Loucy (cell line): ENCODE data around the gene MBD3.

Source experiments
- H2AFZ ChIP-seq: fragments of 200-600 bp; sonication (generic); 2 replicates; pipeline ENCODE4 v1.6.0; 2016; ENCODE audit warnings: antibody characterized with exemption, mild to moderate bottlenecking, low read length, moderate library complexity
- H3F3A ChIP-seq: fragments of 200-600 bp; 2 replicates; pipeline ENCODE4 v1.6.0; 2016; ENCODE audit warnings: antibody characterized with exemption, low read depth, mild to moderate bottlenecking
- H3K27me3 ChIP-seq: fragments of 200-600 bp; sonication (generic); 2 replicates; pipeline ENCODE4 v1.6.1; 2014; ENCODE audit warnings: low read length, mild to moderate bottlenecking; ENCODE audit not compliant: insufficient read depth, poor library complexity, severe bottlenecking
- H3K36me3 ChIP-seq: fragments of 200-600 bp; sonication (generic); 2 replicates; pipeline ENCODE4 v1.6.1; 2016; ENCODE audit warnings: low read length; ENCODE audit not compliant: insufficient read depth
- H3K4me1 ChIP-seq: fragments of 200-600 bp; sonication (generic); 2 replicates; pipeline ENCODE4 v1.5.1; 2014; ENCODE audit warnings: low read length, mild to moderate bottlenecking; ENCODE audit not compliant: insufficient read depth, poor library complexity, severe bottlenecking
- H3K4me2 ChIP-seq: fragments of 200-600 bp; sonication (generic); 2 replicates; pipeline ENCODE4 v1.6.0; 2014; ENCODE audit warnings: antibody characterized with exemption, low read length, low read depth, mild to moderate bottlenecking; ENCODE audit not compliant: poor library complexity, severe bottlenecking
- H3K4me3 ChIP-seq: fragments of 200-600 bp; sonication (generic); 2 replicates; pipeline ENCODE4 v1.5.1; 2014; ENCODE audit warnings: low read length, mild to moderate bottlenecking, mixed read lengths; ENCODE audit not compliant: poor library complexity, severe bottlenecking
- H3K79me2 ChIP-seq: fragments of 200-600 bp; sonication (generic); 2 replicates; pipeline ENCODE4 v1.6.1; 2014; ENCODE audit warnings: low read length; ENCODE audit not compliant: insufficient read depth
- H3K9ac ChIP-seq: fragments of 200-600 bp; sonication (generic); 2 replicates; pipeline ENCODE4 v1.6.0; 2014; ENCODE audit warnings: mild to moderate bottlenecking, low read depth, low read length, moderate library complexity; ENCODE audit not compliant: poor library complexity, severe bottlenecking
- H3K9me2 ChIP-seq: fragments of 200-600 bp; sonication (generic); replicated peaks from 2 replicates; pipeline ENCODE4 v1.6.1; 2016; ENCODE audit warnings: low read depth, low read length, mixed read lengths
- H3K9me3 ChIP-seq: fragments of 200-600 bp; sonication (generic); 2 replicates; pipeline ENCODE4 v1.6.1; 2014; ENCODE audit warnings: mild to moderate bottlenecking, antibody characterized with exemption, low read length, low read depth; ENCODE audit not compliant: insufficient read depth
- H4K20me1 ChIP-seq: fragments of 200-600 bp; sonication (generic); 2 replicates; pipeline ENCODE4 v1.6.0; 2014; ENCODE audit warnings: antibody characterized with exemption, low read length, mild to moderate bottlenecking; ENCODE audit not compliant: insufficient read depth, poor library complexity, severe bottlenecking
- CTCF ChIP-seq: fragments of 200-600 bp; sonication (generic); conservative IDR thresholded peaks from 2 replicates; pipeline ENCODE4 v1.5.1; 2014; ENCODE audit warnings: mild to moderate bottlenecking, antibody characterized with exemption, low read length
- EZH2phosphoT487 ChIP-seq: fragments of 200-600 bp; IDR thresholded peaks from 2 replicates; pipeline ENCODE4 v1.6.1; 2018; ENCODE audit warnings: antibody characterized with exemption, mild to moderate bottlenecking, moderate library complexity, borderline replicate concordance

The MBD3 gene

GRCh38 chr19:1620502-1620901, 27.8 kb upstream of the MBD3 start:
- Histone ChIP-seq H3K9ac (no peak overlapping the region), H2AFZ (no peak overlapping the region), H3K27me3 (no peaks in the 10 kb centered on the region), H3K79me2 (no peaks in the 10 kb centered on the region), H3K36me3 (peaks cover 92% of the 10 kb centered on the region; the same call in 1 of the 2 replicates), H3K4me1 (no peaks in the 10 kb centered on the region), H3K4me3 (no peak overlapping the region), H3K9me2 (no peaks in the 10 kb centered on the region), H4K20me1 (peaks cover 10% of the 10 kb centered on the region), H3K4me2 (no peak overlapping the region), H3K9me3 (no peaks in the 10 kb centered on the region), H3F3A (no peaks in the 10 kb centered on the region)
- TF ChIP-seq CTCF (no peak), EZH2phosphoT487 (no peak)

- H3K4me3 ChIP-seq = no peak overlapping the region
- no peaks in the 10 kb centered on the region for H3K79me2 ChIP-seq
- peaks cover 10% of the 10 kb centered on the region for H4K20me1 ChIP-seq
- TF ChIP-seq CTCF (no peak), EZH2phosphoT487 (no peak)
- peaks cover 92% of the 10 kb centered on the region; the same call in 1 of the 2 replicates for H3K36me3 ChIP-seq
- H3K9ac ChIP-seq = no peak overlapping the region
- no peaks in the 10 kb centered on the region for H3K4me1 ChIP-seq
- no peaks in the 10 kb centered on the region for H3K9me3 ChIP-seq
- H3F3A ChIP-seq = no peaks in the 10 kb centered on the region
- H2AFZ ChIP-seq = no peak overlapping the region
- no peaks in the 10 kb centered on the region for H3K27me3 ChIP-seq
- H3K4me2 ChIP-seq = no peak overlapping the region
- no peaks in the 10 kb centered on the region for H3K9me2 ChIP-seq
These were observed 27.0 kb upstream of the MBD3 start for GRCh38 chr19:1619703-1620102.

GRCh38 chr19:1619094-1619439, 26.4 kb upstream of the MBD3 start:
- no peaks in the 10 kb centered on the region for H3K9me3 ChIP-seq
- H3K4me2 ChIP-seq = no peak overlapping the region
- no peak overlapping the region for H3K9ac ChIP-seq
- no peak for TF ChIP-seq EZH2phosphoT487
- TF ChIP-seq CTCF = no peak
- peaks cover 92% of the 10 kb centered on the region; the same call in 1 of the 2 replicates for H3K36me3 ChIP-seq
- H3K79me2 ChIP-seq = no peaks in the 10 kb centered on the region
- H2AFZ ChIP-seq = no peak overlapping the region
- no peaks in the 10 kb centered on the region for H3K27me3 ChIP-seq
- no peaks in the 10 kb centered on the region for H3F3A ChIP-seq
- no peak overlapping the region for H3K4me3 ChIP-seq
- no peaks in the 10 kb centered on the region for H3K4me1 ChIP-seq
- peaks cover 11% of the 10 kb centered on the region for H4K20me1 ChIP-seq
- no peaks in the 10 kb centered on the region for H3K9me2 ChIP-seq
